HepG2 (cell line): ENCODE measurements around the gene IKZF3. TPM values are rescaled to one million over a fixed set of nuclear protein-coding genes. Genes with fewer than 3 reads are reported as not detected.

Experiments used
- ATAC-seq: fragments of 200-7000 bp; cut with Tn5 transposase; 3 replicates; pipeline ENCODE4 v1.9.1; 2020; ENCODE audit warnings: mild to moderate bottlenecking, moderate library complexity
- BruUV-seq: library from RNA; stranded (reverse); fragments of 400-500 nt; replicated peaks from 2 replicates; lab custom pipeline; 2021; lab: Mats Ljungman, UMichigan
- CTCF ChIA-PET: fragments of 300-600 bp; formaldehyde crosslinking; extraction: SDS; loops from one replicate; lab custom pipeline; 2021; ENCODE audit warnings: low total read pairs, inconsistent platforms, low intra/inter-chr PET ratio; lab: Yijun Ruan, JAX
- POLR2A ChIA-PET: fragments of 350-600 bp; sonication (Branson Sonifier 250); formaldehyde crosslinking; loops from one replicate; lab custom pipeline; 2020; ENCODE audit warnings: antibody characterized with exemption, inconsistent platforms; lab: Yijun Ruan, JAX
- DNase-seq: peaks from one replicate; pipeline ENCODE4 v3.0.0-alpha.2; 2015; ENCODE audit warnings: low spot score
- FAIRE-seq: peaks from 3 replicates; lab custom pipeline; 2011; peaks lifted over from hg19 to GRCh38; lab: Jason Lieb, UNC
- H2AFZ ChIP-seq: one replicate; pipeline ENCODE4 v1.6.1; 2011; ENCODE audit warnings: low read length, inconsistent platforms
- H3K27ac ChIP-seq: fragments of 300-600 bp; 3 replicates; pipeline ENCODE4 v1.8.0; 2011; ENCODE audit warnings: mixed run types, mild to moderate bottlenecking, mixed read lengths, low read length, inconsistent platforms; ENCODE audit not compliant: insufficient read depth; ENCODE audit errors: extremely low read length
- H3K27me3 ChIP-seq, 2 experiments: fragments of 200-600 bp in 1 of 2; 2 replicates in 1 of 2; 3 replicates in 1 of 2; pipeline versions ENCODE4 v1.6.0 to v1.8.0; 2011; ENCODE audit warnings: low read length in 2 of 2, mild to moderate bottlenecking in 2 of 2, moderate library complexity in 2 of 2, inconsistent platforms in 1 of 2; ENCODE audit not compliant: insufficient read depth in 2 of 2, control insufficient read depth in 1 of 2
- H3K36me3 ChIP-seq, 2 experiments: fragments of 200-600 bp in 1 of 2; replicated peaks in 1 of 2; 2 replicates in 1 of 2; 3 replicates in 1 of 2; pipeline versions ENCODE4 v1.5.1 to v1.8.0; 2011; ENCODE audit warnings: low read length in 2 of 2, inconsistent platforms in 1 of 2; ENCODE audit not compliant: insufficient read depth in 2 of 2, control insufficient read depth in 1 of 2
- H3K4me1 ChIP-seq: 2 replicates; pipeline ENCODE4 v1.5.1; 2012; ENCODE audit warnings: low read length, inconsistent platforms; ENCODE audit not compliant: insufficient read depth
- H3K4me2 ChIP-seq: 2 replicates; pipeline ENCODE4 v1.6.0; 2011; ENCODE audit warnings: low read depth, low read length, inconsistent platforms
- H3K4me3 ChIP-seq, 3 experiments: fragments of 200-600 bp in 1 of 3; sonication (generic), shearing (Covaris generic) in 1 of 3; replicated peaks in 1 of 3; 2 replicates each; pipeline ENCODE4 v1.5.1; 2011 to 2016; ENCODE audit warnings: low read length in 3 of 3, inconsistent platforms in 2 of 3, low read depth in 2 of 3, mild to moderate bottlenecking in 2 of 3, control low read depth in 1 of 3, mixed read lengths in 1 of 3; ENCODE audit not compliant: insufficient read depth in 1 of 3
- H3K79me2 ChIP-seq: one replicate; pipeline ENCODE4 v1.6.1; 2011; ENCODE audit warnings: low read length, inconsistent platforms; ENCODE audit not compliant: insufficient read depth
- H3K9ac ChIP-seq: 2 replicates; pipeline ENCODE4 v1.6.0; 2011; ENCODE audit warnings: mild to moderate bottlenecking, low read depth, low read length, inconsistent platforms; ENCODE audit not compliant: insufficient read depth
- H3K9me3 ChIP-seq: 2 replicates; pipeline ENCODE4 v1.5.1; 2012; ENCODE audit warnings: mild to moderate bottlenecking, low read length
- H4K20me1 ChIP-seq: 2 replicates; pipeline ENCODE4 v1.6.0; 2011; ENCODE audit warnings: inconsistent platforms, mild to moderate bottlenecking, low read length, moderate library complexity; ENCODE audit not compliant: insufficient read depth
- ARNTL ChIP-seq: sonication (generic); formaldehyde crosslinking; IDR thresholded peaks from 2 replicates; pipeline ENCODE4 v1.4.0; 2020; ENCODE audit warnings: mild to moderate bottlenecking, missing genetic modification reagents
- ELF4 ChIP-seq: sonication (generic); formaldehyde crosslinking; IDR thresholded peaks from 2 replicates; pipeline ENCODE4 v1.5.0; 2020; ENCODE audit warnings: missing genetic modification reagents, mild to moderate bottlenecking, moderate library complexity, borderline replicate concordance
- FOXO4 ChIP-seq: sonication (generic); formaldehyde crosslinking; conservative IDR thresholded peaks from 2 replicates; pipeline ENCODE4 v1.8.1; 2023; ENCODE audit warnings: missing genetic modification reagents
- NBN ChIP-seq: fragments of 450-650 bp; conservative IDR thresholded peaks from 2 replicates; pipeline ENCODE4 v1.6.1; 2017
- NR2F1 ChIP-seq, 2 experiments: fragments of 450-650 bp in 1 of 2; formaldehyde crosslinking in 1 of 2; IDR thresholded peaks; 2 replicates each; pipeline versions ENCODE4 v1.5.0 to v1.6.1; 2016 to 2020; ENCODE audit warnings: mild to moderate bottlenecking in 1 of 2, missing compliant biosample characterization in 1 of 2, missing genetic modification reagents in 1 of 2, moderate library complexity in 1 of 2
- RBM22 ChIP-seq: fragments of 200-400 bp; formaldehyde crosslinking; optimal IDR thresholded peaks from 2 replicates; pipeline ENCODE3; 2017; ENCODE audit warnings: mild to moderate bottlenecking, low read length, moderate library complexity
- SKIL ChIP-seq: sonication (generic); formaldehyde crosslinking; IDR thresholded peaks from 2 replicates; pipeline ENCODE4 v1.8.0; 2022; ENCODE audit warnings: missing genetic modification reagents, mild to moderate bottlenecking, moderate library complexity, borderline replicate concordance
- ZBTB2 ChIP-seq: sonication (generic); formaldehyde crosslinking; IDR thresholded peaks from 2 replicates; pipeline ENCODE4 v1.8.0; 2022; ENCODE audit warnings: low read depth, missing genetic modification reagents
- ZNF263 ChIP-seq: sonication (generic); formaldehyde crosslinking; IDR thresholded peaks from 2 replicates; pipeline ENCODE4 v1.4.0; 2020; ENCODE audit warnings: missing genetic modification reagents
- ZNF335 ChIP-seq: sonication (generic); formaldehyde crosslinking; IDR thresholded peaks from 2 replicates; pipeline ENCODE4 v1.4.0; 2020; ENCODE audit warnings: missing genetic modification reagents
- ZNF614 ChIP-seq: IDR thresholded peaks from 2 replicates; pipeline ENCODE4 v1.6.1; 2018; ENCODE audit warnings: missing biosample characterization, missing genetic modification reagents, inconsistent platforms, borderline replicate concordance
- ZSCAN29 ChIP-seq: sonication (generic); formaldehyde crosslinking; conservative IDR thresholded peaks from 2 replicates; pipeline ENCODE4 v1.4.0; 2020; ENCODE audit warnings: mild to moderate bottlenecking, missing genetic modification reagents
- WGBS: methylation state at CpG from one replicate; pipeline ENCODE4 v1.1.6; 2017; ENCODE audit warnings: low lambda C conversion rate; 5-methylcytosine and 5-hydroxymethylcytosine counted together
- in situ Hi-C: cut with HindIII; loops from 2 replicates; pipeline ENCODE4 v1.10.0; 2017; ENCODE audit warnings: low pct_unique_long_range_greater_than_20kb; ENCODE audit not compliant: extremely low pct_ligation_motif_present
- intact Hi-C: fragments of 100-400 bp; cut with micrococcal nuclease; formaldehyde crosslinking; loops from one replicate; pipeline ENCODE4 v1.10.0; 2022; ENCODE audit not compliant: unreplicated experiment
- polyA plus RNA-seq, 8 experiments: library from polyadenylated mRNA; depleted of rRNA in 3 of 8; stranded (reverse) in 7 of 8; unstranded in 1 of 8; fragments of >200 nt; fragmentation: Illumina TruSeq in 4 of 8; extraction: Trizol in 4 of 8; gene quantifications; 2 replicates each; pipeline versions ENCODE4 v1.2.1 to v1.2.3, GENCODE V29; 2011 to 2016; ENCODE audit warnings: low read depth in 4 of 8, missing spikeins in 1 of 8, mixed read lengths in 1 of 8; ENCODE audit not compliant: insufficient read depth in 1 of 8
- total RNA-seq, 5 experiments: library from RNA; depleted of rRNA; stranded (reverse); fragments of >200 nt; fragmentation: Illumina TruSeq; extraction: Trizol; gene quantifications; 2 replicates each; pipeline ENCODE4 v1.2.3, GENCODE V29; 2016; ENCODE audit warnings: low read depth in 1 of 5

IKZF3 gene
- total and polyA plus RNA-seq, 2 of the 13 experiments (the other 11 are each of a cell fraction or from before 2014, with no cell fraction given), result not detected

GRCh38 chr17:39781861-39782213 lies 82.3 kb downstream of the IKZF3 start:
- DNase-seq (no peak), ATAC-seq (no peak), FAIRE-seq (no peak)
- Histone ChIP-seq H3K4me2 (no peak overlapping the region), H3K4me3 (no peak overlapping the region), H3K9me3 (no peaks in the 10 kb centered on the region), H2AFZ (no peak overlapping the region), H3K9ac (no peak overlapping the region), H4K20me1 (no peaks in the 10 kb centered on the region), H3K27ac (no peak overlapping the region), H3K27me3 (peaks cover 0 to 19% of the 10 kb centered on the region in 2 experiments; a peak in 3 of 5 replicates), H3K4me1 (no peaks in the 10 kb centered on the region), H3K36me3 (no peaks in the 10 kb centered on the region), H3K79me2 (no peaks in the 10 kb centered on the region)
- no peak for TF ChIP-seq ZSCAN29
- no peak for TF ChIP-seq RBM22
- TF ChIP-seq ARNTL (CRISPR knock-in tag), result no peak
- TF ChIP-seq NR2F1 (CRISPR knock-in tag; IDR thresholded peaks at IDR 0.05), result no peak
- no peak for TF ChIP-seq SKIL (CRISPR knock-in tag)
- no peak for TF ChIP-seq ZNF263 (CRISPR knock-in tag)
- no peak for TF ChIP-seq FOXO4 (CRISPR knock-in tag)
- TF ChIP-seq ZNF335 (CRISPR knock-in tag), result no peak
- TF ChIP-seq ZNF614 (CRISPR knock-in tag), result no peak
- no peak for TF ChIP-seq ELF4 (CRISPR knock-in tag)
- no peak for TF ChIP-seq ZBTB2 (CRISPR knock-in tag)
- no peak for TF ChIP-seq NBN
- in situ Hi-C loops (no loop called here), intact Hi-C loops (no loop called here)
- CTCF ChIA-PET, result no interaction called here
- POLR2A ChIA-PET, result no interaction called here
- WGBS, result 2% methylated on average over 2 of the region's 2 CpGs
- BruUV-seq, result no TSS peak
